GM19193 (cell line): ENCODE results near the gene TFCP2L1.

Experiments used
- POLR2A ChIP-seq: IDR thresholded peaks from 4 replicates; pipeline ENCODE4 v1.6.1; 2011; ENCODE audit not compliant: insufficient read depth, insufficient read length; ENCODE audit errors: extremely low read depth

The TFCP2L1 gene

GRCh38 chr2:121283670-121284462 lies 1.1 kb downstream of the TFCP2L1 start:
- TF ChIP-seq POLR2A = no peak

- no peak for TF ChIP-seq POLR2A
Observed at GRCh38 chr2:121282800-121283385, 2.1 kb downstream of the TFCP2L1 start.

GRCh38 chr2:121281694-121282093 lies 3.3 kb downstream of the TFCP2L1 start:
- no peak for TF ChIP-seq POLR2A

GRCh38 chr2:121281107-121281506 lies 3.9 kb downstream of the TFCP2L1 start:
- TF ChIP-seq POLR2A = no peak

GRCh38 chr2:121279476-121280220 lies 5.4 kb downstream of the TFCP2L1 start:
- no peak for TF ChIP-seq POLR2A

GRCh38 chr2:121276341-121276740 lies 8.7 kb downstream of the TFCP2L1 start:
- TF ChIP-seq POLR2A = no peak

GRCh38 chr2:121273116-121273515 lies 11.9 kb downstream of the TFCP2L1 start:
- TF ChIP-seq POLR2A = no peak

GRCh38 chr2:121272596-121272995 lies 12.4 kb downstream of the TFCP2L1 start:
- TF ChIP-seq POLR2A = no peak

- TF ChIP-seq POLR2A = no peak
Observed at GRCh38 chr2:121266543-121267106, 18.4 kb downstream of the TFCP2L1 start.

- TF ChIP-seq POLR2A = no peak
Observed at GRCh38 chr2:121263996-121264715, 20.8 kb downstream of the TFCP2L1 start.

GRCh38 chr2:121260370-121261154 lies 24.4 kb downstream of the TFCP2L1 start:
- no peak for TF ChIP-seq POLR2A

GRCh38 chr2:121258051-121258450 lies 27.0 kb downstream of the TFCP2L1 start:
- TF ChIP-seq POLR2A = no peak

GRCh38 chr2:121257480-121257840 lies 27.5 kb downstream of the TFCP2L1 start:
- no peak for TF ChIP-seq POLR2A
